ENCODE data around the gene RASGRF2.

Gene RASGRF2

DNA sequence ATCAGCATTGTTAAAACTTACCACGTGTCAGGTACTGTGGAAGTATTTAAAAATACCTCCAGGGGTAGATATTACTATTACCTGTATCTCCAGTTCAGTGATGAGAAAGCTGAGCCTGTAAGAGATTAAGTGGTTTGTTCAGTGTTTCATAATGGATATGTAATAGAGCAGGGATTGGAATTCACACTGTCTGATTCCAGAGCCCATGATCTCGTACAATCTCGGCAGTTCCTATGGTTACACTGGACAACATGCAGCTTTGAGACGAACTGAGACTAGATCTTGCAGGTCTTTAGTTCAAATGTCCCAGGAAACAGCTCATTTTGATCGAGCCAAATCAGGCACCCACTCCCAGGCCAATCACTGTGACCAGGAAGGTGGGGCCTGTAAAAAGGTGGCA, 8.8 kb upstream of the RASGRF2 start:
- Histone ChIP-seq H3K27ac (no peak overlapping the region), H3K4me3 (no peak overlapping the region)

DNA sequence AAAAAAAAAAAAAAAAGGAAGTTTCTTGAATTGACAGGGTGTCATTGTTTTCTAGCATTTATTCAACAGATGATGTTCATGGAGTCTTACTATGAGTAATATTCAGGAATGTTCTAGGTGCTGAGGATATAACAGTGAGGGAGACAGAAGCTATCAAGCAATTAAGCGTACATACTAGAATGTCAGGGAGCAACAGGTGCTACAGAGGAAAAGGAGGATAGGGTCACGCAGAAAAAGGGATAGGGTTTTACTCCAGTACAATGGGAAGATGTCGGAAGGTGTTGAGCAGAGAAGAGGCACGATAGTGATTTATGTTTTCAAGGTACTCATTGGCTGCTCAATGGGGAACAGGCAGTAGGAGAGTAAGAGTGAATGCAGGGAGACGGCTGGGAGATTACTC, 6.6 kb upstream of the RASGRF2 start:
- H3K27ac ChIP-seq, result no peak overlapping the region

GRCh38 chr5:80955082-80955590, 5.0 kb upstream of the RASGRF2 start:
- H3K27ac ChIP-seq, result no peak overlapping the region
- no peak overlapping the region for H3K4me3 ChIP-seq

More for the DNA sequence above, 6.6 kb upstream of the RASGRF2 start:
- no peak overlapping the region for H3K4me3 ChIP-seq

GRCh38 chr5:80956272-80956671, 3.9 kb upstream of the RASGRF2 start:
- Histone ChIP-seq H3K4me3 (no peak overlapping the region), H3K27ac (no peak overlapping the region)

GRCh38 chr5:80957031-80957761, 3.0 kb upstream of the RASGRF2 start:
- Histone ChIP-seq H3K27ac (no peak overlapping the region), H3K4me3 (no peak overlapping the region)

DNA sequence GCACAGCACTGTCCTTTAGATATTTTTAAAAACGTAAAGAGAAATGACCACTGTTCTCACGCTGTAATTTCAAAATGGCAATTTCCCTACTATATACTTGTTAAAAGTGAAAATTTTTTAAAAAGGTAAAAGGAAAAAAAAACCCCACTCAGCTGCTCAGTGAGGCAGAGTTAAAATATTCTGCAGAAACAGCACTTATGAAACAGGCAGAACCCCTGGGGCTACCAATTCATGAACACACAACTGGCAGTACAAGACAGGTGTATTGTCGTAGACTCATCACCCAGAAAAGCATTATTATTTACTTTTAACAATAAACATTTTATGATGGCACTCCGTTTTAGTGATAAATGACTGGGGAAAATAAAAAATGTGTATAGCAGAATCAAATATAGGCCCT, 1.5 kb upstream of the RASGRF2 start:
- Histone ChIP-seq H3K27ac (no peak overlapping the region), H3K4me3 (no peak overlapping the region)

DNA sequence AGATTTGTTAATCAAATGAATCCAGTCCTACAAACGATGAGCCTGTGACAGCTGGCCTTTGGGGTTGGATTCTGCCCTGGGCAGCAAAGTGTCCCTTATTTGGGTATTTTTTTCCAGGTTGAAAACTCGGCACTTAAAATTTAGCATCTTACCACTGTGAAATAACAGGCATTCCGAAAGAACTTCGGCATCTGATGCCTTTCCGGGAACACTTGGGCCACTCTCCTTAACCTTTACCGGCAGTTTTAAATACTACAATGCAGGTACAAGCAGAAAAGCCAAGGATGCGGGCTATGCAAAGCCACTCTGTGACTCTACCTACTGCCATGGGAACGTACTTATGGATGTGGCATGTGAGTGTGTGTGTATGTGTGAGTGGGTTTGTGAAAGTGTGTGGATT, 1.0 kb upstream of the RASGRF2 start:
- no peak overlapping the region for H3K27ac ChIP-seq
- H3K4me3 ChIP-seq, result no peak overlapping the region

DNA sequence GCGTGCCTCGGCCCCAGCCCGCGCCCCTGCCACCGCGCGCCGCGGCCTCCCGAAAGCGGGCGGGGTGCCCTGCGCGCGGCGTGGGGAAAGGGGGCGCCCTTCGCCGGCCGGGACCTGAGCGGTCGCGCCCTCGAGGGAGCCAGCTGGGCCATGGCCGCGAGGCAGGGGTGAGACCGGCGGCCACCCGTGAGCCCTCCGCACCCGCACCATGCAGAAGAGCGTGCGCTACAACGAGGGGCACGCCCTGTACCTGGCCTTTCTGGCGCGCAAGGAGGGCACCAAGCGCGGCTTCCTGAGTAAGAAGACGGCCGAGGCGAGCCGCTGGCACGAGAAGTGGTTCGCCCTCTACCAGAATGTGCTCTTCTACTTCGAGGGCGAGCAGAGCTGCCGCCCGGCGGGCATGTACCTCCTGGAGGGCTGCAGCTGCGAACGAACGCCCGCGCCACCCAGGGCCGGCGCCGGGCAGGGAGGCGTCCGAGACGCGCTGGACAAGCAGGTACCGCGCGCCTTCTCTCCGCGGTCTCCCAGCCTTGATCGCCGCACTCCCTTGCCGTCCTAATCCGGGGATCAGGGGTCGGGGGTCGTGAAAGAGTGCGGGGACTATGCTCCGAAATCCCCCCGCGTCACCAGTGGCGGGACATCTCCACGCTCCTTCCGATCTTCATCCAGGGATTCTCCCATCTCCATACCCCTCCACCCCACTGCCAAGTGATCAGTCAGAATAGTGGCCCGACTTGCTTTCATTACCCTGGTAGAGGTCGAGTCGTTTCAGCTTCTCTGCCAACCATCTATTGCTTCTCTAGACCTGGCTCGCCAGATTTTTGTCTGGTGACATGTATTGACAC, 590 bp downstream of the RASGRF2 start:
- Histone ChIP-seq H3K4me3 (peak overlapping the region; percentile 25 to 48 (median 36)), H3K27ac (peak overlapping the region in 14 of 21 experiments; percentile 12 to 75 (median 44))

DNA sequence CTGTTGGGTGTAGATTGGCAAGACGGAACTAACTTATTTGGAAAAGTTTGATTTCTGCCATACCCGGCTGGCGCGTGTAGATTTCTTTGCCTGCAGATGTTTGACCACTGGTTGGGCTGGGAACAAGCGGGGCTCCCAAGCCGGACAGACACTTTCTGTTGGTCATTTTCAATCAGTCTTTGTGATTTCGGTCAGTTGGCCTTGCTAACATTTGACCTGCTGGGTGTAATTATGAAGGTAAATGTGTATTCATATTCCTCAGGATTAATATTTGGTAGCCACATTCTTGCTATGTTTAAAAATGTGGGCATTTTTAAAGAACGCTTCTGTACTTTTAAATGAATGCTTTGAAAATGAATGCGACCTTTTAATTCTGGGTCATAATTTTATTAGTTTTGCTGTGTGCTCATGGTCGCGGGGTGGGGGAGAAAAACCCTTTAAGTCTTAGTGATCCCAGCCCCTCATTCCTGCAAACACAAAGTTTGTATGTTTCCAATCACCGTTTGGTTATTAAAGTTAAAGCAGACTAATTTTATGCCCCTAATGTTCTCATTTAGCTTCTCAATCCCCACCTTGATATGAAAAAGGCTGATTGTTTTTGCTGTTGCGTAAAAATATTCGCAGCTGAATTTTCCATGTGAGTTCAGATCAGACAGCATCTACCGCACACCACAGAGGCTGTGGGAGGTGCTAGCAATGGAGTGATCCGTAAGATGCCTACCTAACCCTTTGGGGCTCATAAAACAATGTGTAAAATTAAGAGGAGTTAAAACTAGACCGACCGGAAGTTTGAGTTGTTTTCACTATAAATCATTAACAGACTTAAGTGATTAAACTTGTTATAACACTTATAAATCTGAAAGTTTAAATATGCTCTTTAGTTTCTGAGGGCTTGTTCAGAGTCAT, 1.5 kb downstream of the RASGRF2 start:
- peak overlapping the region; percentile 2 to 48 (median 33) for H3K4me3 ChIP-seq
- peak overlapping the region in 8 of 21 experiments; percentile 5 to 75 (median 60) for H3K27ac ChIP-seq

GRCh38 chr5:80962630-80963520, 2.7 kb downstream of the RASGRF2 start:
- Histone ChIP-seq H3K27ac (no peak overlapping the region), H3K4me3 (no peak overlapping the region)

- H3K4me3 ChIP-seq, result no peak overlapping the region
- no peak overlapping the region for H3K27ac ChIP-seq
These were observed 3.3 kb downstream of the RASGRF2 start for GRCh38 chr5:80963521-80963895.

GRCh38 chr5:80963966-80964481, 3.9 kb downstream of the RASGRF2 start:
- Histone ChIP-seq H3K27ac (peak overlapping the region in 1 of 21 experiments; percentile 36), H3K4me3 (no peak overlapping the region)

GRCh38 chr5:80964491-80964890, 4.3 kb downstream of the RASGRF2 start:
- Histone ChIP-seq H3K27ac (peak overlapping the region in 3 of 21 experiments; percentile 34 to 48 (median 36)), H3K4me3 (no peak overlapping the region)

DNA sequence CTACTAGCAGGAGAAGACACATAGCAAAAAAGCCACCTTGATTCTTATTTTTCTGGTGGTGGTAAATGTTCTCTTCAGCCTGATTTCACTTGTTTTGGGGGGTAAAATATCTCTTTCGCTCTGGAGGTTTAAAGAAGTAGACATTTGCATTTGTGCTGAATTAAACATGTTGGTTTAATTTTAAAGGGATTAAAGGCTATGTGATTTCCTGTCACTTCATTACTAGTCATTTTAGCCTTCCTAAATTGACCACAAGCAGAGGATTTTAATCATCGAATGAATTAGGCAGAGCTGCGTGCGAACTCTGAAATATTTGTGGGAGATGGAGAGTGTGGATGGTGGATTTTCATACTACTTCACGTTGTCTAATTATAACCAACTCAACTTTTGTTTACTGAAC, 4.8 kb downstream of the RASGRF2 start:
- peak overlapping the region in 3 of 21 experiments; percentile 34 to 48 (median 36) for H3K27ac ChIP-seq
- no peak overlapping the region for H3K4me3 ChIP-seq

DNA sequence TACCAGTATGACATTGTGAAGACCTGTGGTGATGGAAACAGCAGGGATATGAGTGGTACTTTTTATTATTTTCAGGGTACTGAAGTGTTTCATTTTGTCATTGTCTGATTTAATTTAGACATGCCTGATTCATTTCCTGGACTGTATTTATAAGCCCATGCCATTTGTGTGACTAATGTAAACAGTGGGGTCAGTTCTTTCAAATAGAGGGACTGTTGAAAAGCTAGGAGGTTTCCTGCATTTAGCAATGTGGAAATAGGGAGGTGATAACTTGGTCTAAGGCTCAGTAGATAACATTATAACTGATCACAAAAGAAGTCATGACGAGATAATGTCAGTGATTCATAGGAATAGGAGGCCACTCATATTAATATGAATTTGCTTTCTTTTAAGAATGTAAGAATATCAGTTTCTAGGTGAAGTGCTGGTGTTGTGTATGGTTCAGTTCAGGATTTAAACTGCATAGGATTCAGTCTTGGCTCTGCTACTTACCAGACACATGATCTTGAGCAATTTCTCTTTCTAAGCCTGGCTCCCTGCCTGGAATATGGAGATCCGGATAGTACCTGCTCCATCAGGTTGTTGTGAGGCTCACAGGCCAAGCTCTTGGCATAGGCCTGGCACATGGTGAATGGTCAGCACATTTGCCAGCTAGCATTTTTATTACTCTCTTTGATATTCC, 7.5 kb downstream of the RASGRF2 start:
- Histone ChIP-seq H3K4me3 (no peak overlapping the region), H3K27ac (peak overlapping the region in 3 of 21 experiments; percentile 6 to 30 (median 11))

DNA sequence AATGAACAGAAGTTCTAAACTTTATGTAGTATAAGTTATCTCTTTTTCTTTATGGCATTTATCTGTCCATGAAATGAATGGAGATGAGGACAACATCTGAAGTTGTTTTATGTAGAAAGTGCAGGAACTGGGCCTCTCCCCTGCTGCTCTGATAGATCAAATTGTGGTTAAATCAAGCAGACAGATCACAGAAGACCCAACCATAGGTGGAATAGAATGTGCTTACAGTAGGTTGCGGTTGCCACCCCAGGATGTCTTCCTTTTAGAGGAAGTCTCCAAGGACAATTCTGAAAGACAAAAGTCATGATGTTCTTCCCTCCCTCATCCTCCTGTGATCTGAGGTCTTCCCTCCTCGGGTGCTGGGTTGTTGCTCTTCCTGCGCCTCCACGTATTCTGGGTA, 12.9 kb downstream of the RASGRF2 start:
- H3K27ac ChIP-seq, result no peak overlapping the region

GRCh38 chr5:80975065-80975464, 14.9 kb downstream of the RASGRF2 start:
- Histone ChIP-seq H3K4me3 (no peak overlapping the region), H3K27ac (no peak overlapping the region)

More for the DNA sequence above, 12.9 kb downstream of the RASGRF2 start:
- no peak overlapping the region for H3K4me3 ChIP-seq

DNA sequence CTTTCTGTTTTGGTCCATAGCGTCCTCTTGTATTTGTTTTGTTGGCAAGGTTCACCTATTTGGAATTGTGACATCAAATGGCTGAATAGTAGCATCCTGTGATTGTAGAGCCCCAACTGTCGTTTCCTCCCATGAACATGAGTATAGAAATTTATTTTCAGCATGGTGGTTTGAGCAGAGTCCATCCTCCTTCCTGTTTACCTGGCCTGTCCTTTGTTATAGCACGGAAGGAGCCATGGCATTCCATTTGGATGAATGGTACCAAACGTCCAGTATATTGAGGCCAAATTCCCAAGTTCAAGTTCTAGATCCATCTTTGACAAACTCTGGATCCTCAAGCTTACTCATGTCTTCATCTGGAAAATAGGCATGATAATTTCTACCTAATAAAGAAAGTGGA, 16.8 kb downstream of the RASGRF2 start:
- no peak overlapping the region for H3K4me3 ChIP-seq
- H3K27ac ChIP-seq, result peak overlapping the region in 1 of 21 experiments; percentile 33

All from skin epidermis (tissue), 12 donors.